DND-41 (cell line): ENCODE data around the gene FHAD1.

Experiments used
- EZH2 ChIP-seq: IDR thresholded peaks from 3 replicates; pipeline ENCODE4 v1.6.1; 2012; ENCODE audit warnings: borderline replicate concordance, low read depth, mild to moderate bottlenecking, moderate library complexity, low read length, inconsistent platforms; ENCODE audit not compliant: severe bottlenecking
- TF ChIP-seq, protein P1 (sequence below): IDR thresholded peaks from 2 replicates; pipeline ENCODE4 v1.5.1; 2012; ENCODE audit warnings: borderline replicate concordance, low read length, moderate library complexity, mild to moderate bottlenecking; ENCODE audit not compliant: poor library complexity, severe bottlenecking; ENCODE audit errors: extremely low read depth

DNA sequence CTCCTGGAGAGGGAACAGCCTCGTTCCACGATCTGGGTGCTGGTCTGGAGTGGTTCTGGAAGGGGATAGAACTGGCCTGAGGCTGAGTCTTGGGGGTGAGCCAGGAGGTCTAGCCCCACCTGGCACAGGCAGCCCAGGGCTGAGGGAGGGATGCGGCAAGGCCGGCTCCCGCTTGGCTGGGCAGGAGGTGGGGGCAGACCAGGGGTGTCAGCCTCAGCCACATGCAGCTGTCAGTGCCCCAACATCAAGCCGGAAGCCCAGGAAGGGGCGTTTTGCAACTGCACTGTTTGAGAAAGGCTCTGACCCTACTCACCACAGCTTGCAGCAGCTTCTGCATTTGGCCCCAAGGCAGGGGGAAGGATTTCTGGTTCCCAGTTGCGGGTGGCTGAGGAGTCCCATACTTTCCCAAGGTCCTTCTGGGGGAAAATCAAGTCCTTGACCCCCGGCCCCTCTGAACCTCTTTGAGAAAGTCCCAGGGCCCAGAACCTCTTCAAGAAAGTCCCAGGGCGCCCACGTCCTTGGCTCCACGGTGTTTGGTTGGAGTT is 164.6 kb downstream of the FHAD1 start:
- TF ChIP-seq, protein P1, sequence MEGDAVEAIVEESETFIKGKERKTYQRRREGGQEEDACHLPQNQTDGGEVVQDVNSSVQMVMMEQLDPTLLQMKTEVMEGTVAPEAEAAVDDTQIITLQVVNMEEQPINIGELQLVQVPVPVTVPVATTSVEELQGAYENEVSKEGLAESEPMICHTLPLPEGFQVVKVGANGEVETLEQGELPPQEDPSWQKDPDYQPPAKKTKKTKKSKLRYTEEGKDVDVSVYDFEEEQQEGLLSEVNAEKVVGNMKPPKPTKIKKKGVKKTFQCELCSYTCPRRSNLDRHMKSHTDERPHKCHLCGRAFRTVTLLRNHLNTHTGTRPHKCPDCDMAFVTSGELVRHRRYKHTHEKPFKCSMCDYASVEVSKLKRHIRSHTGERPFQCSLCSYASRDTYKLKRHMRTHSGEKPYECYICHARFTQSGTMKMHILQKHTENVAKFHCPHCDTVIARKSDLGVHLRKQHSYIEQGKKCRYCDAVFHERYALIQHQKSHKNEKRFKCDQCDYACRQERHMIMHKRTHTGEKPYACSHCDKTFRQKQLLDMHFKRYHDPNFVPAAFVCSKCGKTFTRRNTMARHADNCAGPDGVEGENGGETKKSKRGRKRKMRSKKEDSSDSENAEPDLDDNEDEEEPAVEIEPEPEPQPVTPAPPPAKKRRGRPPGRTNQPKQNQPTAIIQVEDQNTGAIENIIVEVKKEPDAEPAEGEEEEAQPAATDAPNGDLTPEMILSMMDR, result no peak
- TF ChIP-seq EZH2, result no peak
